ENCODE results near the gene SLBP.

The SLBP gene

DNA sequence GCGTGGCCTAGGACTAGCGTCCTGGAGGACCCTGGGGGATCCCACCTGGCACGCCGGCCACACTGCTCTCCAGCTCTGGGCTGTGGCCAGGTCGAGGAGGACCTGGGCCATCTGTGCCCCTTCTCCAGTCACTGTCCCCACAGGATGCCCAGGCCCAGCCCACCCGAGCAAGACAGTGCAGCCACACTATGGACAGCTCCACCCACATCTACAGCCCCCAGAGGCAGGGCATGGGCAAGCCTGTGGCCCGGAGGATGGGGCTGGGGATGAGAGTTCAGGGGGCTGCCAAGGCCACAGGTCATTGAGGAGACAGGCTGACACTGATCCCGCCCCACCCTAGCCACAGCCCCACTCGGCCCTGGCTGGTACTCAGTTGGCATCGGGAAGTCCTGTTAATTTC is 58.3 kb downstream of the SLBP start:
- no peak for DNase-seq (ENCODE audit: low read depth)

DNA sequence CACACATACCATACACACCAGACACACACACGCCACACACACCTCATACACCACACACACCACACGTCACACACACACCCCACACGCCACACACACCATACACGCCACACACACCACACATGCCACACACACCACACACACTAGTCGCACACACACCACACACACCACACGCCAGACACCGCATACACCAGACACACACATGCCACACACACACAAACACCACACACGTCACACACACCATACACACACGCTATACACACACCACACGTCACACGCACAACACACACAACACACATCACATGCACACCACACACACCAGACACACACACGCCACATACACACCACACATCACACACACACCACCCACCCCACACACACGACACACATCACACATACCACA is 60.0 kb downstream of the SLBP start:
- DNase-seq (ENCODE audit: low read depth) = no peak

GRCh38 chr4:1651609-1652008 is 60.5 kb downstream of the SLBP start:
- no peak for DNase-seq (ENCODE audit: low read depth)

DNA sequence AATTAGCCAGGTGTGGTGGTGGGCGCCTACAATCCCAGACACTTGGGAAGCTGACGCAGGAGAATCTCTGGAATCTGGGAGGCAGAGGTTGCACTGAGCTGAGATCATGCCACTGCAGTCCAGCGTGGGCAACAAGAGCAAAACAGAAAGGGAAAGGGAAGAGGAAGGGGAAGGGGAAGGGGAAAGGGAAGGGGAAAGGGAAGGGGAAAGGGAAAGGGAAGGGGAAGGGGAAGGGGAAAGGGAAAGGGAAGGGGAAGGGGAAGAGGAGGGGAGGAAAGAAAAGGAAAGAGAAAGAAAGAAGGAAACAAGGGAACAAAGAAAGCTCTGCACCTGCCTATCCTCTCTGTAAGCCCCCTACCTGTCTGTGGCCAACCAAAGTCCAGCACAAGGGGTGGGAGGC is 63.2 kb downstream of the SLBP start:
- no peak for DNase-seq (ENCODE audit: low read depth)

DNA sequence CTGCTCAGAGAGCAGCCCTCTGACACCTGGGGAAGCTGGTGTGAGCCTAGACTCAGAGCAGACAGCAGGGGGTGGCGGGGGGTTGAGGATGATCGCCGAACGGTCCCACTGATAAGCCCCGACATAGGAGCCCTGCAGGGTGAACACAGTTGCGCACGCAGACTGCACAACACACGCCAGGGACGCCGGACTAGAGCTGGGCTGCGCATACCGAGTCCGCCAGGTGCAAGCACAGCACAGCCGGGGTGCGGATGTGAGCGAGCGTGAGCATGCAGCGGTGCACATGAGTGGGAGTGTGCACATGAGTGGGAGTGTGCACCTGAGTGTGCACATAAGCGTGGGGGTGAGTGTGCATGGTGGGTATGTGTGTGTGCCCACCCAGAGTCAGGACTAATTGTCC is 64.7 kb downstream of the SLBP start:
- DNase-seq (ENCODE audit: low read depth) = no peak

DNA sequence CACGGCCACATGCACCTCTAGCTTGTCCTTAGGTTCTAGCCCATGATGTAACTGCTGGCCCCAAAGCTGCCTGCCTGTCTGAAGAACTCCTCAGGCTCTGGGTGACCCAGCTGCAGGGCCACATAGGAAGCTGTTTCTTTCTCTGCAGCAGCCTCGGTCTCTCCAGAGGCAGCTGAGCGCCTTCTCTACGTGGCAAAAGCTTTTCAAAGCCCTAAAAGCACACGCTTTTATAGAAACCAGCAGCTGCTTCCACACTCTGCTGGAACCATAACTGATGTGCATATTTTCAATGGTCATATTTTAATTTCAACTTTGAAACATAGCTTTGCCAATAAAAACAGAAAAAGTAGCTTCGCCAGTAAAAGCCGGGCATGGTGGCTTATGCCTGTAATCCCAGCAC is 65.4 kb downstream of the SLBP start:
- no peak for DNase-seq (ENCODE audit: low read depth)

DNA sequence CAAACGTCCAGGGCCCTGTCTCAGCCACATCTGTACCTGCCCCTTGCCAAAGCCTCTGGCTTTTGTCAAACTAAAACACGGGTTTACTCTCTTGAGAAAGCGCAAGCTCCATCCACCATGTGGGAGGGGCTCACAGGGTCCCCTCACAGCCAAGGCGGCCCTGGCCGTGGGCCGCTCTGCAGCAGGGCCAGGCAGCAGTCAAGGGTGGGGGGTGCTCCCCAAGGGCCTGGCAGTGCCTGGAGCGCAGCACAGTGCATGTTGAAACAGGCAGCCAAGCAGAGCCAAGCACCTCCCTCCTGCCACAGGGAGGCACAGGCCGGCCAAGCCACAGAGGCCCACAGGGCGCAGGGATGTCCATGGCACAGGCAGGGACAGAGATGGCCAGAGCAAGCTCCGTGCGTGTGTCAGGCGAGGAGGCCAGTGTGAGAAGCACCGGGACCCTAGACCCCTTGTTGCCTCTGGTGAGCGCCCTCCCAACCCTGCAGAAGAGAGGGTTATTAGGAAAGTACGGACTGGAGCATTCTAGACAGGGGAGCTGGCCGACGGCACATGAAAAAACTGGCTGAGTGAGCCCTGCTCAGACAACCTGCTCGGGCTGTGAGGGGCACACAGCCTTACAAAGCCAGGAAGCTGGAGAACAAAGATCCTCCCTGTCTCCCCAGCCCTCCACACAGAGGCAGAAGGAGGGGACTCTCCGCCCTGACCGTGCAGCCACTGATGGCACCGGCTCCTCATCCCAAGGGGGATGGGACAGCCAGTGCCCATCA is 67.0 kb downstream of the SLBP start:
- DNase-seq (ENCODE audit: low read depth) = no peak

DNA sequence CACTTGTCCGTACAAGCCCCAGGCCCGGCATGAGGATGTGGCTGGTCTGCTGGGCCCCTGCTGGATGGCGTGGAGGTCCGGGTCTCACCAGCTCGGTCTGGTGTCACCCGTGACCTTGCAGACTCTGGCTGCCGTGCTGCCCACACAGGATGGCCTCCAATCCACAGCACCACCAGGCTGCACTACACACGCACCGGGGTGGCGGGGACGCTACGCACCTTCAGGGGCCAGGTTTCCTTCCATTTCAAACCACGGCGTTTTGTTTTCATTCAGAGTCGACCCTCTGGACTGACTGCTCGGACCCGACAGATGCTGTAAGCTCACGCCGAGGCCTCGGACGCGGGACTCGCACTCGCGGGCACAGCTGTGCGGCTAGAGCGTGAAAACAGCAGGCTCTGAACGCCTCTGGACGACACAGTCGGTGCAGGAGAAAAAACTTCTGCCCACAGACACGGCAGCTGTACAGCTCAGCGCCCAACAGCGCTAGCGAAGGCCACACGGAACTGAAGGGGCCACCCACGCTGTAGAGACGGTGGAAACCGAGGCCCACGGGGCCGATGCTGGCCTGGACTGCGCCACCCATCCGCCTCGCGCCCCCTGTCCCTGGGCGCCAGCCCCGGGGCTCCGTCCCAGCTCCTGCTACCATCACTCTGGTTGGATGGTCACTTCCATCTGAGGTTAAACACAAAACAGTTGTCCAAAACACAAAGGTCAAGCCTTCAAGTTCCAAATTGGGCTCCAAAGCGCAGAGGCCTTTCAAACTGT is 68.0 kb downstream of the SLBP start:
- no peak for DNase-seq (ENCODE audit: low read depth)
